Mucosa of descending colon (tissue), 3 donors: ENCODE measurements around the gene XAF1. TPM values are rescaled to one million over a fixed set of nuclear protein-coding genes. Genes with fewer than 3 reads are reported as not detected.
"Not testable (repeated sequence)": the region's sequence is repeated elsewhere in the genome, so short reads cannot be mapped to it uniquely, and the experiment has no call there.

Experiments used
- ATAC-seq: fragments of 200-7000 bp; cut with Tn5 transposase; one replicate; pipeline ENCODE4 v1.9.1; 2020; ENCODE audit warnings: mild to moderate bottlenecking, moderate library complexity
- DNase-seq, 3 donors: peaks; one replicate each; pipeline ENCODE4 v3.0.0-alpha.2; 2020
- H3K36me3 ChIP-seq: fragments of 200-600 bp; one replicate; pipeline ENCODE4 v1.8.0; 2021; ENCODE audit warnings: low read depth, mild to moderate bottlenecking
- H3K4me1 ChIP-seq: fragments of 200-600 bp; one replicate; pipeline ENCODE4 v1.8.0; 2021; ENCODE audit warnings: low read depth, mild to moderate bottlenecking
- H3K4me3 ChIP-seq: fragments of 200-600 bp; one replicate; pipeline ENCODE4 v1.8.0; 2021; ENCODE audit warnings: mild to moderate bottlenecking
- H3K9me3 ChIP-seq: fragments of 200-600 bp; one replicate; pipeline ENCODE4 v1.8.0; 2021; ENCODE audit warnings: mild to moderate bottlenecking
- CTCF ChIP-seq: fragments of 200-600 bp; IDR thresholded peaks from one replicate; pipeline ENCODE4 v1.8.0; 2022; ENCODE audit warnings: antibody characterized with exemption, mild to moderate bottlenecking
- intact Hi-C, 2 donors: fragments of 100-400 bp; cut with DNase I in 1 of 2; cut with micrococcal nuclease in 1 of 2; formaldehyde crosslinking; loops; one replicate each; pipeline versions ENCODE4 v1.11.0 to v1.11.1; 2022; cut with DNase I, micrococcal nuclease
- total RNA-seq, 3 donors: library from RNA; stranded (reverse); fragmentation: NEBNext Ultra II Directional in 2 of 3; extraction: Animal tissue kit (Norgen Biotek cat#: 25700) in 2 of 3; gene quantifications; one replicate each; pipeline versions ENCODE4 v1.2.1 to v1.2.4, GENCODE V29; 2021 to 2023
- donor health status: DM: no; HTN: no; CAD: no; lungs with moderate emphysema.
- donor health status: DM: no; HTN: no; CAD: no.
- donor health status: DM: no; HTN: yes; CAD: no.

The XAF1 gene
- total RNA-seq, 3 donors from 2014 or later = 15.7 to 37.4 (median 25.4) TPM

- Histone ChIP-seq H3K4me3 (no peak overlapping the region), H3K4me1 (no peaks in the 10 kb centered on the region), H3K36me3 (no peaks in the 10 kb centered on the region), H3K9me3 (no peaks in the 10 kb centered on the region)
- intact Hi-C loops = no loop called here
- no peak for TF ChIP-seq CTCF
- ATAC-seq (no peak), DNase-seq (no peak)
Measured at GRCh38 chr17:6713918-6714271, 42.0 kb upstream of the XAF1 start.

- TF ChIP-seq CTCF = no peak
- no peak for DNase-seq
- no peaks in the 10 kb centered on the region for H3K4me1 ChIP-seq
Measured at GRCh38 chr17:6714315-6714874, 41.5 kb upstream of the XAF1 start.

GRCh38 chr17:6716736-6717135, 39.1 kb upstream of the XAF1 start:
- Histone ChIP-seq H3K4me1 (no peaks in the 10 kb centered on the region), H3K9me3 (no peaks in the 10 kb centered on the region), H3K36me3 (no peaks in the 10 kb centered on the region), H3K4me3 (no peak overlapping the region)
- DNase-seq (no peak), ATAC-seq (no peak)
- no peak for TF ChIP-seq CTCF
- intact Hi-C loops = no loop called here

More at GRCh38 chr17:6714315-6714874, 41.5 kb upstream of the XAF1 start:
- no peaks in the 10 kb centered on the region for H3K36me3 ChIP-seq
- no peak for ATAC-seq
- H3K4me3 ChIP-seq = no peak overlapping the region
- H3K9me3 ChIP-seq = no peaks in the 10 kb centered on the region
- intact Hi-C loops = no loop called here

- Histone ChIP-seq H3K36me3 (no peaks in the 10 kb centered on the region), H3K9me3 (no peaks in the 10 kb centered on the region), H3K4me1 (no peaks in the 10 kb centered on the region), H3K4me3 (no peak overlapping the region)
- no peak for TF ChIP-seq CTCF
- DNase-seq (no peak), ATAC-seq (no peak)
- intact Hi-C loops = no loop called here
Measured at GRCh38 chr17:6721744-6722143, 34.1 kb upstream of the XAF1 start.

GRCh38 chr17:6724009-6724408, 31.8 kb upstream of the XAF1 start:
- intact Hi-C loops = no loop called here
- Histone ChIP-seq H3K36me3 (no peaks in the 10 kb centered on the region), H3K4me3 (no peak overlapping the region), H3K4me1 (no peaks in the 10 kb centered on the region), H3K9me3 (no peaks in the 10 kb centered on the region)
- no peak for TF ChIP-seq CTCF
- ATAC-seq (no peak), DNase-seq (no peak)

GRCh38 chr17:6729531-6729930, 26.3 kb upstream of the XAF1 start:
- intact Hi-C loops = no loop called here
- no peak for ATAC-seq
- Histone ChIP-seq H3K4me1 (no peaks in the 10 kb centered on the region), H3K36me3 (no peaks in the 10 kb centered on the region), H3K4me3 (no peak overlapping the region), H3K9me3 (no peaks in the 10 kb centered on the region)
- TF ChIP-seq CTCF = no peak
- DNase-seq = no peak

- H3K36me3 ChIP-seq, intact Hi-C loops, ATAC-seq, DNase-seq, H3K4me3 ChIP-seq, H3K4me1 ChIP-seq, H3K9me3 ChIP-seq: not testable (repeated sequence)
Measured at GRCh38 chr17:6746665-6747064, 9.2 kb upstream of the XAF1 start.
